OCI-LY3 (cell line): ENCODE results near the gene RNF34.

ENCODE experiments used
- EZH2phosphoT487 ChIP-seq: fragments of 200-600 bp; shearing (Covaris generic); IDR thresholded peaks from 2 replicates; pipeline ENCODE4 v1.6.1; 2018; ENCODE audit warnings: antibody characterized with exemption, mixed run types, low read depth
- TF ChIP-seq, protein P1 (sequence below): fragments of 200-600, 300-600 bp; sonication (generic); IDR thresholded peaks from 2 replicates; pipeline ENCODE4 v1.5.1; 2014; ENCODE audit warnings: antibody characterized with exemption, low read length, low read depth

DNA sequence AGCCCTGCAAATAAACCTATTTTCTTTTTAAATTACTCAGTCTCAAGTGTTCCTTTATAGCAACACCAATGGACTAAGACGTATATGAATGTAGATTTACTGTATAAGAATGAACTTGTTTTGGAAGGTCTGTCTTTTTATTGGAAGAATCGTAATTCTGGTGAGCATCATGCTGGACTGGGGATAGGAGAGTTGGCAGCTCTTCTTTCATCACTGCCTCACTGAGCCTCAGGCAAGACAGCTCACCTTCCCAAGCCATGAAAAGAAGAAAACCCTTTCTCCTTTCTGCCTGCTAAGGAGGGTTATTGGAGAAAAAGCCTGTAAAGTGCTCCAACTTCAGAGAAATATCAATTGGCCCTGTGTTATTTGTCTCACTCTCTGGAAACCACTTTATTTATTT is 9.1 kb upstream of the RNF34 start:
- TF ChIP-seq, protein P1, sequence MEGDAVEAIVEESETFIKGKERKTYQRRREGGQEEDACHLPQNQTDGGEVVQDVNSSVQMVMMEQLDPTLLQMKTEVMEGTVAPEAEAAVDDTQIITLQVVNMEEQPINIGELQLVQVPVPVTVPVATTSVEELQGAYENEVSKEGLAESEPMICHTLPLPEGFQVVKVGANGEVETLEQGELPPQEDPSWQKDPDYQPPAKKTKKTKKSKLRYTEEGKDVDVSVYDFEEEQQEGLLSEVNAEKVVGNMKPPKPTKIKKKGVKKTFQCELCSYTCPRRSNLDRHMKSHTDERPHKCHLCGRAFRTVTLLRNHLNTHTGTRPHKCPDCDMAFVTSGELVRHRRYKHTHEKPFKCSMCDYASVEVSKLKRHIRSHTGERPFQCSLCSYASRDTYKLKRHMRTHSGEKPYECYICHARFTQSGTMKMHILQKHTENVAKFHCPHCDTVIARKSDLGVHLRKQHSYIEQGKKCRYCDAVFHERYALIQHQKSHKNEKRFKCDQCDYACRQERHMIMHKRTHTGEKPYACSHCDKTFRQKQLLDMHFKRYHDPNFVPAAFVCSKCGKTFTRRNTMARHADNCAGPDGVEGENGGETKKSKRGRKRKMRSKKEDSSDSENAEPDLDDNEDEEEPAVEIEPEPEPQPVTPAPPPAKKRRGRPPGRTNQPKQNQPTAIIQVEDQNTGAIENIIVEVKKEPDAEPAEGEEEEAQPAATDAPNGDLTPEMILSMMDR: no peak
- no peak for TF ChIP-seq EZH2phosphoT487
